ENCODE data around the gene TRPM2.

The TRPM2 gene

GRCh38 chr21:44389335-44389734, 35.9 kb downstream of the TRPM2 start:
- TF ChIP-seq MYC (IDR thresholded peaks at IDR 0.05; ENCODE audit: low read depth, low read length) (no peak), CTCF (IDR thresholded peaks at IDR 0.05; ENCODE audit: low read depth, low read length) (no peak), POLR2A (IDR thresholded peaks at IDR 0.05; ENCODE audit: extremely low read depth, insufficient read length) (no peak), MAX (IDR thresholded peaks at IDR 0.05; ENCODE audit: low read depth, low read length) (no peak)
- no peak overlapping the region for H3K4me3 ChIP-seq (ENCODE audit: low read depth, low read length)
- DNase-seq (ENCODE audit: low read depth), result no peak

GRCh38 chr21:44390886-44391285, 37.5 kb downstream of the TRPM2 start:
- no peak for DNase-seq (ENCODE audit: low read depth)
- no peak for TF ChIP-seq MAX (IDR thresholded peaks at IDR 0.05; ENCODE audit: low read depth, low read length)
- no peak for TF ChIP-seq CTCF (IDR thresholded peaks at IDR 0.05; ENCODE audit: low read depth, low read length)
- TF ChIP-seq POLR2A (IDR thresholded peaks at IDR 0.05; ENCODE audit: extremely low read depth, insufficient read length), result no peak
- TF ChIP-seq MYC (IDR thresholded peaks at IDR 0.05; ENCODE audit: low read depth, low read length), result no peak
- no peak overlapping the region for H3K4me3 ChIP-seq (ENCODE audit: low read depth, low read length)

GRCh38 chr21:44391345-44392091, 38.1 kb downstream of the TRPM2 start:
- no peak overlapping the region for H3K4me3 ChIP-seq (ENCODE audit: low read depth, low read length)
- no peak for DNase-seq (ENCODE audit: low read depth)
- TF ChIP-seq POLR2A (IDR thresholded peaks at IDR 0.05; ENCODE audit: extremely low read depth, insufficient read length) (no peak), MYC (IDR thresholded peaks at IDR 0.05; ENCODE audit: low read depth, low read length) (no peak)

GRCh38 chr21:44392185-44392584, 38.8 kb downstream of the TRPM2 start:
- no peak for TF ChIP-seq CTCF (IDR thresholded peaks at IDR 0.05; ENCODE audit: low read depth, low read length)
- no peak for TF ChIP-seq POLR2A (IDR thresholded peaks at IDR 0.05; ENCODE audit: extremely low read depth, insufficient read length)
- TF ChIP-seq MAX (IDR thresholded peaks at IDR 0.05; ENCODE audit: low read depth, low read length), result no peak
- TF ChIP-seq MYC (IDR thresholded peaks at IDR 0.05; ENCODE audit: low read depth, low read length), result no peak
- no peak overlapping the region for H3K4me3 ChIP-seq (ENCODE audit: low read depth, low read length)
- no peak for DNase-seq (ENCODE audit: low read depth)

DNA sequence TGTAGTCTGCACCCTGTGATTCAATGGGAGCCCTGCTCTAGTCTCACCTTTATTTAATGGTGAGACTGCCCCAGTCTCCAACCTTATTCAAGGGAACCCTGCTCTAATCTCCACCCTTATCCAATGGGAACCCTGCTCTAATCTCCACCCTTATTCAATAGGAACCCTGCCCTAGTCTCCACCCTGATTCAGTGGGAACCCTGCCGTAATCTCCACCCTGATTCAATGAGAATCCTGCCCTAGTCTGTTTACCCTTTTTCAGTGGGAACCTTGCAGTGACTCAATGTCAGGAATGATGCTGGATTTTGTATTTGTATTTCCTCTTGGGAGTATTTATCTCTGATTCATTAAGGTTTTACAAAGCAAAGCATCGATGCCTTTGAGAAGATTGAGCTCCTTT, 39.5 kb downstream of the TRPM2 start:
- no peak for DNase-seq (ENCODE audit: low read depth)
- TF ChIP-seq MYC (IDR thresholded peaks at IDR 0.05; ENCODE audit: low read depth, low read length), result no peak
- TF ChIP-seq MAX (IDR thresholded peaks at IDR 0.05; ENCODE audit: low read depth, low read length), result no peak
- TF ChIP-seq POLR2A (IDR thresholded peaks at IDR 0.05; ENCODE audit: extremely low read depth, insufficient read length), result no peak
- no peak for TF ChIP-seq CTCF (IDR thresholded peaks at IDR 0.05; ENCODE audit: low read depth, low read length)
- no peak overlapping the region for H3K4me3 ChIP-seq (ENCODE audit: low read depth, low read length)

DNA sequence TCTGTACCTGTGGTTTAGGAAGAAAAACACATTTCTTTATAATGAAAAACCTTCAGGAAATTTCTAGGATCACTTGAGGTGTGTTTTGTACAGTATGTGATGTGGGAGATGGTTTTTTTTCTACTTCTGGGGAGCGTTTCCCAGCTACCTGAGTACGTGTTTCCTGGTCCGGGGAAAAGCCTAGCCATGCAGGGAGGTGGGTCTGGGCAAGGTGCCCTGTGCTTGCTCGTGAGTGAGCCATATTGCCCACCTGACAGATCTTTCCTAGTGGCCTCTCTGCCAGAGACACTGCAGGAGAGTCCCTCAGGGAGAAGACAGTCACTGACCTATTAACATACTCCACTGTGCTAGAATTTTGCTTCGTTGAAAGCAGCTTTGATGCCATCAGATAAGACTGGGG, 41.3 kb downstream of the TRPM2 start:
- H3K4me3 ChIP-seq (ENCODE audit: low read depth, low read length), result no peak overlapping the region
- TF ChIP-seq POLR2A (IDR thresholded peaks at IDR 0.05; ENCODE audit: extremely low read depth, insufficient read length) (no peak), MYC (IDR thresholded peaks at IDR 0.05; ENCODE audit: low read depth, low read length) (no peak), CTCF (IDR thresholded peaks at IDR 0.05; ENCODE audit: low read depth, low read length) (no peak), MAX (IDR thresholded peaks at IDR 0.05; ENCODE audit: low read depth, low read length) (no peak)
- no peak for DNase-seq (ENCODE audit: low read depth)

Measured in NB4 (cell line).